ENCODE results near the gene SGK1.

GRCh38 chr6:134177753-134178160, 140.2 kb downstream of the SGK1 start:
- TF ChIP-seq CTCF (optimal IDR thresholded peaks at IDR 0.05 in 1 of 3, IDR thresholded peaks at IDR 0.05 in 1 of 3, conservative IDR thresholded peaks at IDR 0.05 in 1 of 3; ENCODE audit: extremely low read depth in 1 of 3, insufficient read depth in 2 of 3, low read length in 3 of 3) (no peak), EZH2 (IDR thresholded peaks at IDR 0.05; ENCODE audit: low read length) (no peak)

Data from keratinocyte (primary cell).